HG02678 (cell line): ENCODE results near the gene XPO4.

Experiments
- ATAC-seq: cut with Tn5 transposase; IDR thresholded peaks from one replicate; pipeline ENCODE4 v1.9.1; 2021; ENCODE audit warnings: mild to moderate bottlenecking, moderate library complexity; ENCODE audit not compliant: unreplicated experiment

XPO4 gene

GRCh38 chr13:20831254-20831653 is 71.3 kb downstream of the XPO4 start:
- no peak for ATAC-seq

GRCh38 chr13:20828539-20829364 is 73.8 kb downstream of the XPO4 start:
- ATAC-seq = peak; percentile 55

GRCh38 chr13:20826843-20827560 is 75.5 kb downstream of the XPO4 start:
- ATAC-seq = no peak

- no peak for ATAC-seq
These were observed 76.2 kb downstream of the XPO4 start for GRCh38 chr13:20826301-20826700.

GRCh38 chr13:20825477-20825875 is 77.1 kb downstream of the XPO4 start:
- no peak for ATAC-seq

GRCh38 chr13:20824762-20825476 is 77.6 kb downstream of the XPO4 start:
- no peak for ATAC-seq

GRCh38 chr13:20823071-20823470 is 79.5 kb downstream of the XPO4 start:
- ATAC-seq = no peak

- ATAC-seq = no peak
These were observed 80.1 kb downstream of the XPO4 start for GRCh38 chr13:20822406-20822805.

- no peak for ATAC-seq
These were observed 82.8 kb downstream of the XPO4 start for GRCh38 chr13:20819715-20820114.

- ATAC-seq = no peak
These were observed 87.1 kb downstream of the XPO4 start for GRCh38 chr13:20815464-20815863.

- ATAC-seq = no peak
These were observed 88.2 kb downstream of the XPO4 start for GRCh38 chr13:20814224-20814910.

- ATAC-seq = no peak
These were observed 89.7 kb downstream of the XPO4 start for GRCh38 chr13:20812890-20813289.

- no peak for ATAC-seq
These were observed 91.7 kb downstream of the XPO4 start for GRCh38 chr13:20810808-20811207.

- no peak for ATAC-seq
These were observed 93.7 kb downstream of the XPO4 start for GRCh38 chr13:20808874-20809273.

GRCh38 chr13:20803180-20803965 is 99.2 kb downstream of the XPO4 start:
- ATAC-seq = no peak

GRCh38 chr13:20801707-20802106 is 100.8 kb downstream of the XPO4 start:
- no peak for ATAC-seq

- ATAC-seq = no peak
These were observed 102.7 kb downstream of the XPO4 start for GRCh38 chr13:20799726-20800416.

- ATAC-seq = no peak
These were observed 104.5 kb downstream of the XPO4 start for GRCh38 chr13:20798027-20798426.

- no peak for ATAC-seq
These were observed 105.6 kb downstream of the XPO4 start for GRCh38 chr13:20796791-20797508.
